ENCODE measurements around the gene KAZN. TPM values are rescaled to one million over a fixed set of nuclear protein-coding genes. Genes with fewer than 3 reads are reported as not detected.

The KAZN gene
- total RNA-seq, 1 donor from 2014 or later: 7.9 TPM

DNA sequence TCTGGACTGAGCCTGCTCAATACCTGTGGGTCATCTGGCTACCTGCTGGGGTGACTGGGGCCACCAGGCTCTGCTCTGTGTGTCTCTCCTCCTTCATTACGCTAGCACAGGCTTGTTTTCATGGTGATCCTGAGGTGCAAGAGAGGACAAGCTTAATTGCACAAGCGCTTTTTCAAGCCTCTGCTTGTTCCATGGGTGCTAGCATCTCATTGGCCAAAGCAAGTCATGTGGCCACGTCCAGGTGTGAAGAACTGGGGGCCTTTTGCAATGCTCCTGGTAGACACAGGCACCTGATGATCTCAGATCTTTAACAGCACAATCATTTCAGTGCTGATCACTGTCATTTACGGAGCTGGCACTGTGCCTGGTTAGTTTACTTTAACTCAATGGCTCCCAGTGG lies 114.6 kb downstream of the KAZN start:
- no peak overlapping the region for H3K4me3 Mint-ChIP-seq (ENCODE audit: unreplicated experiment)
- TF ChIP-seq, protein P1, sequence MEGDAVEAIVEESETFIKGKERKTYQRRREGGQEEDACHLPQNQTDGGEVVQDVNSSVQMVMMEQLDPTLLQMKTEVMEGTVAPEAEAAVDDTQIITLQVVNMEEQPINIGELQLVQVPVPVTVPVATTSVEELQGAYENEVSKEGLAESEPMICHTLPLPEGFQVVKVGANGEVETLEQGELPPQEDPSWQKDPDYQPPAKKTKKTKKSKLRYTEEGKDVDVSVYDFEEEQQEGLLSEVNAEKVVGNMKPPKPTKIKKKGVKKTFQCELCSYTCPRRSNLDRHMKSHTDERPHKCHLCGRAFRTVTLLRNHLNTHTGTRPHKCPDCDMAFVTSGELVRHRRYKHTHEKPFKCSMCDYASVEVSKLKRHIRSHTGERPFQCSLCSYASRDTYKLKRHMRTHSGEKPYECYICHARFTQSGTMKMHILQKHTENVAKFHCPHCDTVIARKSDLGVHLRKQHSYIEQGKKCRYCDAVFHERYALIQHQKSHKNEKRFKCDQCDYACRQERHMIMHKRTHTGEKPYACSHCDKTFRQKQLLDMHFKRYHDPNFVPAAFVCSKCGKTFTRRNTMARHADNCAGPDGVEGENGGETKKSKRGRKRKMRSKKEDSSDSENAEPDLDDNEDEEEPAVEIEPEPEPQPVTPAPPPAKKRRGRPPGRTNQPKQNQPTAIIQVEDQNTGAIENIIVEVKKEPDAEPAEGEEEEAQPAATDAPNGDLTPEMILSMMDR (IDR thresholded peaks at IDR 0.05; ENCODE audit: partially characterized antibody, unreplicated experiment): no peak
- H3K9me3 Mint-ChIP-seq (ENCODE audit: unreplicated experiment): peaks cover 5% of the 10 kb centered on the region
- H3K27ac Mint-ChIP-seq (ENCODE audit: unreplicated experiment): no peak overlapping the region
- DNase-seq: no peak
- peaks cover 3% of the 10 kb centered on the region for H3K4me1 Mint-ChIP-seq (ENCODE audit: low read depth, unreplicated experiment)
- peaks cover 7% of the 10 kb centered on the region for H3K36me3 Mint-ChIP-seq (ENCODE audit: unreplicated experiment)
- peaks cover 5% of the 10 kb centered on the region for H3K27me3 Mint-ChIP-seq (ENCODE audit: unreplicated experiment)

DNA sequence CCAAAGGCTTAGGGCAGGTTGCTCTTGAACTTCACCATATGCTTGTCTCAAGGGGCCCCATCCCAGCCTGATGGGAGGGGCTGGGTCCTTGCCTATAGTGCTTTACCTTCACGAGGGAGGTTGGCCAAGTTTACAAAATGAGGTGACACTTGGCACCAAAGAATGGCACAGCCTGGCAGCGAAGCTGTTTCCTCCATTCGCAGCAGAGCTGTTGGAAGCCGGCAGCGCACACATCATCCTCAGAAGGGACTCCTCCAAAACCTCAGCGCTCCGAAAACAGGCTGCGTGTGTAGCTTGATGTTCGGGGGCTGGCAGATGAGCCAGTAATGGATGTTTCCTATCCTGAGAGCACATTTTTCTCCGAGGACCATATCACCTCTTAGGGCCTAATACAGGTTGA lies 116.8 kb downstream of the KAZN start:
- TF ChIP-seq, protein P1 (IDR thresholded peaks at IDR 0.05; ENCODE audit: partially characterized antibody, unreplicated experiment): no peak
- Mint-ChIP-seq H3K27ac (ENCODE audit: unreplicated experiment) (no peak overlapping the region), H3K36me3 (ENCODE audit: unreplicated experiment) (no peaks in the 10 kb centered on the region), H3K4me1 (ENCODE audit: low read depth, unreplicated experiment) (peaks cover 3% of the 10 kb centered on the region), H3K4me3 (ENCODE audit: unreplicated experiment) (no peak overlapping the region), H3K9me3 (ENCODE audit: unreplicated experiment) (no peaks in the 10 kb centered on the region), H3K27me3 (ENCODE audit: unreplicated experiment) (peaks cover 5% of the 10 kb centered on the region)
- DNase-seq: no peak

DNA sequence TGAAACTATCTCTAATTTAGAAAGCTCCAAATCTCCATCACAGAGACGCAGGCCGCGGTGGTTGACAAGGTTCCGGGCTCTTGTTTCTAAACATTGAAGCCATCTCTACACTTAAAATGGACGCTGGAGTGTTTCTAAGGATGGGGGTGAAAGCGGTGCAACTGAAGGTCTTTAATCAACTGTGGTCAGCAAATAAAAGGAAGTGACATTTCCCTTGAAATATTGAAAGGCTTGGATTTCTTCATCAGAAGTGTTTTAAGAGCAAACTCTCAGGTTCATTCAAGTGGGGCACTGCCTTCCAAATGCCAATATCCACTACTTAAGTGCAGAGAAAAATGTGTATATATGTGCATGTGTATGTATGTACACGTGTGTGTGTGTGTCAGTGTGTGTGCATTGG lies 117.3 kb downstream of the KAZN start:
- H3K27me3 Mint-ChIP-seq (ENCODE audit: unreplicated experiment): peaks cover 5% of the 10 kb centered on the region
- no peaks in the 10 kb centered on the region for H3K9me3 Mint-ChIP-seq (ENCODE audit: unreplicated experiment)
- H3K27ac Mint-ChIP-seq (ENCODE audit: unreplicated experiment): no peak overlapping the region
- TF ChIP-seq, protein P1 (IDR thresholded peaks at IDR 0.05; ENCODE audit: partially characterized antibody, unreplicated experiment): no peak
- no peak overlapping the region for H3K4me3 Mint-ChIP-seq (ENCODE audit: unreplicated experiment)
- no peak for DNase-seq
- H3K4me1 Mint-ChIP-seq (ENCODE audit: low read depth, unreplicated experiment): peaks cover 3% of the 10 kb centered on the region
- no peaks in the 10 kb centered on the region for H3K36me3 Mint-ChIP-seq (ENCODE audit: unreplicated experiment)

DNA sequence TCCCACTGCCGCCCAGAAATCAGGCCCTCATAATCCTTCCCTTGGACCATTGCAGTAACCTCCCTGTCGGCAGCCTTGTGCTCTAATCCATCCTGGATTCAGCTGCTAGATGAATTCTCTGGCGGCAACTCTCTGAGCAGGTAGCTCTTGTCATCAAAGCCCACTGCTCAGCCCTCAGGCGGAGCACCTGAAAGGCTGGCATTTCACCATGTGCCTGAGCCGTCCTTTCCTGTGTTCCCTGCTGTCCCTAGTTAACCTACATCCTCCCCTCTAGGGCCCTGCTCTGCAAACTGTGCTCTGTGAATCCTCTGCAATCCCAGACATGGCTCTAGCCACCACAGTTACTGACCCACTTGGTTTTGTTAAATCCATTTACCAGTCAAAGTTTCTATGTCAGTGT lies 118.0 kb downstream of the KAZN start:
- Mint-ChIP-seq H3K4me1 (ENCODE audit: low read depth, unreplicated experiment) (peaks cover 3% of the 10 kb centered on the region), H3K36me3 (ENCODE audit: unreplicated experiment) (no peaks in the 10 kb centered on the region), H3K27ac (ENCODE audit: unreplicated experiment) (no peak overlapping the region), H3K9me3 (ENCODE audit: unreplicated experiment) (peaks cover 2% of the 10 kb centered on the region), H3K27me3 (ENCODE audit: unreplicated experiment) (peaks cover 5% of the 10 kb centered on the region), H3K4me3 (ENCODE audit: unreplicated experiment) (no peak overlapping the region)
- TF ChIP-seq, protein P1 (IDR thresholded peaks at IDR 0.05; ENCODE audit: partially characterized antibody, unreplicated experiment): no peak
- DNase-seq: no peak

DNA sequence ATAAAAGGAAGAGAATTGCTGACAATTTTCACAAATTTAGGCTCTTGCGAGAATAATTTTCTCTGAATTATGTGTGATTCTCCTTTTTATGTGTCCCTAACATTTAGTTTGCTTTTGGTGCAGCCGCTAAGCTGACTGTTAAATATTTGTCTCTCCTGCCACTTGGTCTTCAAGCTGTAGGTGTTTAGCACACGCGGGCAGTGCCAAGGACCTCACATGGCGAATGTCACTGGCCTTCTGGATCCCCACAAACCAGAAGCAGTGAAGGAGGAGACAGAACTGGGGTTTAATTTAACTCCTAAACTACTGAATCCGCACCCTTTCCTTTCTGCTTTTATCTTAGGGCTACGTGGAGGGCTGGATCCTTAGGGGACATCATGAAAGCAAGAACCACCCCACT lies 120.0 kb downstream of the KAZN start:
- TF ChIP-seq, protein P1 (IDR thresholded peaks at IDR 0.05; ENCODE audit: partially characterized antibody, unreplicated experiment): no peak
- Mint-ChIP-seq H3K27me3 (ENCODE audit: unreplicated experiment) (peaks cover 8% of the 10 kb centered on the region), H3K4me3 (ENCODE audit: unreplicated experiment) (no peak overlapping the region), H3K27ac (ENCODE audit: unreplicated experiment) (no peak overlapping the region), H3K9me3 (ENCODE audit: unreplicated experiment) (peaks cover 2% of the 10 kb centered on the region), H3K4me1 (ENCODE audit: low read depth, unreplicated experiment) (peaks cover 3% of the 10 kb centered on the region), H3K36me3 (ENCODE audit: unreplicated experiment) (no peaks in the 10 kb centered on the region)
- DNase-seq: no peak
